Measurements from ENCODE around the gene SPATA6.

SPATA6 gene

GRCh38 chr1:48472638-48473037 is 634 bp upstream of the SPATA6 start:
- Histone ChIP-seq H3K27me3 (ENCODE audit: control insufficient read depth, insufficient read depth, low read length) (no peaks in the 10 kb centered on the region), H3K27ac (peak overlapping the region; percentile 85), H3K9ac (no peak overlapping the region), H3K36me3 (ENCODE audit: control insufficient read depth, insufficient read depth, low read length) (no peaks in the 10 kb centered on the region), H3K9me3 (ENCODE audit: control insufficient read depth, low read length) (no peaks in the 10 kb centered on the region), H3K4me1 (peaks cover 4% of the 10 kb centered on the region), H3K4me3 (ENCODE audit: low read depth, low read length) (peak overlapping the region; percentile 79), H3K79me2 (no peaks in the 10 kb centered on the region), H2AFZ (peak overlapping the region; percentile 91), H3K4me2 (ENCODE audit: low read length) (peak overlapping the region; percentile 70)
- TF ChIP-seq CTCF (IDR thresholded peaks at IDR 0.05) = no peak

GRCh38 chr1:48470950-48471690 is 884 bp downstream of the SPATA6 start:
- peak overlapping the region; percentile 79 for H3K4me3 ChIP-seq (ENCODE audit: low read depth, low read length)
- no peaks in the 10 kb centered on the region for H3K36me3 ChIP-seq (ENCODE audit: control insufficient read depth, insufficient read depth, low read length)
- H3K27ac ChIP-seq = peak overlapping the region; percentile 85
- peak overlapping the region; percentile 86 for H3K4me2 ChIP-seq (ENCODE audit: low read length)
- H3K9me3 ChIP-seq (ENCODE audit: control insufficient read depth, low read length) = no peaks in the 10 kb centered on the region
- peaks cover 4% of the 10 kb centered on the region for H3K4me1 ChIP-seq
- no peak overlapping the region for H3K9ac ChIP-seq
- H3K27me3 ChIP-seq (ENCODE audit: control insufficient read depth, insufficient read depth, low read length) = no peaks in the 10 kb centered on the region
- peak overlapping the region; percentile 91 for H2AFZ ChIP-seq
- TF ChIP-seq CTCF (IDR thresholded peaks at IDR 0.05) = no peak
- no peaks in the 10 kb centered on the region for H3K79me2 ChIP-seq

GRCh38 chr1:48470481-48470855 is 1.5 kb downstream of the SPATA6 start:
- H3K9me3 ChIP-seq (ENCODE audit: control insufficient read depth, low read length) = no peaks in the 10 kb centered on the region
- no peak for TF ChIP-seq CTCF (IDR thresholded peaks at IDR 0.05)
- no peak overlapping the region for H3K9ac ChIP-seq

DNA sequence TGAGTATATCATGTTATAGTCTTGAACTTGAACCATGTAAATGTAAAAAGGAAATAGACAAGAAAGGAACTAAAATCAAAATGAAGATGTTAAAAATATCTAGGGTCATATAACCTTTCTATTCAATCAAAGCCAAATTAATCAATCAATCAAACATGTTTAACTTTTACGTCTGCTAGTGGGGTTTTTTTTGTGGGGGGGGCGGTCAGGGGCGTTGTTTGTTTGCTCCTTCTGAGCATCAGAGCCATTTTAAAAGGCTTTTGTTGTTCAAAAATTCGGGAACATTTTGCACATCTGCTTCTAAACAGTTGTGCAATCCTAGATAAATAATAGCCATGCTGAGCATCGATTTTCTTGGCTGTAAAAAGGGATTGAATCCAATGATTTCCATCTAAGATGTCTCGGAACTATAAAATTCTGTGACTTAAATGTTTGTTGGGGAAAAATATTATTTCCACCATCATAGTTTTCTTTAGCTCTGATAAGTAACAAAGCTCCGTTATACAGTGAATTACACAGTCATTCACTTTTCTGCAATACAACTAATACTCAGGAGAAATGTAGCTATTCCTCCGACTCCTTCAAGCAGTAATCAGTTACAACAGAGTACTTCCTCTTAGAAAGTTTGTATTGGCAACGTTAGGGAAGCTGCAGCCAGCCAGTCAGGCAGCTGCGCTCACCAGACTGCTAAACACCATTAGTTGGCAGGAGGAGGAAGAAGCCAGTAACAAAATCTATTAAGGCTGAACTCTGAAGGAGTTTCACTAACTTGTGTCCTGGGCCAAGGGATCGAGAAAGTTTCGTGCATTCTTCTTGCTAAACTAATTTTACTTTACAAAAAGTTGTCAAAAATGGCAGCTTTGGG is 2.2 kb downstream of the SPATA6 start:
- Histone ChIP-seq H3K36me3 (ENCODE audit: control insufficient read depth, insufficient read depth, low read length) (no peaks in the 10 kb centered on the region), H3K4me1 (peaks cover 4% of the 10 kb centered on the region), H3K9ac (no peak overlapping the region), H2AFZ (peak overlapping the region; percentile 38), H3K27ac (peak overlapping the region; percentile 24), H3K9me3 (ENCODE audit: control insufficient read depth, low read length) (no peaks in the 10 kb centered on the region), H3K27me3 (ENCODE audit: control insufficient read depth, insufficient read depth, low read length) (no peaks in the 10 kb centered on the region), H3K79me2 (no peaks in the 10 kb centered on the region), H3K4me2 (ENCODE audit: low read length) (peak overlapping the region; percentile 86), H3K4me3 (ENCODE audit: low read depth, low read length) (no peak overlapping the region)
- no peak for TF ChIP-seq CTCF (IDR thresholded peaks at IDR 0.05)

More at GRCh38 chr1:48470481-48470855, 1.5 kb downstream of the SPATA6 start:
- Histone ChIP-seq H3K4me1 (peaks cover 4% of the 10 kb centered on the region), H3K27me3 (ENCODE audit: control insufficient read depth, insufficient read depth, low read length) (no peaks in the 10 kb centered on the region), H3K4me2 (ENCODE audit: low read length) (peak overlapping the region; percentile 86), H3K79me2 (no peaks in the 10 kb centered on the region), H3K36me3 (ENCODE audit: control insufficient read depth, insufficient read depth, low read length) (no peaks in the 10 kb centered on the region), H3K27ac (peak overlapping the region; percentile 24), H3K4me3 (ENCODE audit: low read depth, low read length) (no peak overlapping the region), H2AFZ (peak overlapping the region; percentile 38)
